HepG2 (cell line): ENCODE measurements around the gene ITIH3. TPM values are rescaled to one million over a fixed set of nuclear protein-coding genes. Genes with fewer than 3 reads are reported as not detected.

Experiments used
- ATAC-seq: fragments of 200-7000 bp; cut with Tn5 transposase; 3 replicates; pipeline ENCODE4 v1.9.1; 2020; ENCODE audit warnings: mild to moderate bottlenecking, moderate library complexity
- BruUV-seq: library from RNA; stranded (reverse); fragments of 400-500 nt; replicated peaks from 2 replicates; lab custom pipeline; 2021; lab: Mats Ljungman, UMichigan
- CTCF ChIA-PET: fragments of 300-600 bp; formaldehyde crosslinking; extraction: SDS; loops from one replicate; lab custom pipeline; 2021; ENCODE audit warnings: low total read pairs, inconsistent platforms, low intra/inter-chr PET ratio; lab: Yijun Ruan, JAX
- POLR2A ChIA-PET: fragments of 350-600 bp; sonication (Branson Sonifier 250); formaldehyde crosslinking; loops from one replicate; lab custom pipeline; 2020; ENCODE audit warnings: antibody characterized with exemption, inconsistent platforms; lab: Yijun Ruan, JAX
- DNase-seq: peaks from one replicate; pipeline ENCODE4 v3.0.0-alpha.2; 2015; ENCODE audit warnings: low spot score
- FAIRE-seq: peaks from 3 replicates; lab custom pipeline; 2011; peaks lifted over from hg19 to GRCh38; lab: Jason Lieb, UNC
- H2AFZ ChIP-seq: one replicate; pipeline ENCODE4 v1.6.1; 2011; ENCODE audit warnings: low read length, inconsistent platforms
- H3K27ac ChIP-seq: fragments of 300-600 bp; 3 replicates; pipeline ENCODE4 v1.8.0; 2011; ENCODE audit warnings: mixed run types, mild to moderate bottlenecking, mixed read lengths, low read length, inconsistent platforms; ENCODE audit not compliant: insufficient read depth; ENCODE audit errors: extremely low read length
- H3K27me3 ChIP-seq, 2 experiments: fragments of 200-600 bp in 1 of 2; 2 replicates in 1 of 2; 3 replicates in 1 of 2; pipeline versions ENCODE4 v1.6.0 to v1.8.0; 2011; ENCODE audit warnings: low read length in 2 of 2, mild to moderate bottlenecking in 2 of 2, moderate library complexity in 2 of 2, inconsistent platforms in 1 of 2; ENCODE audit not compliant: insufficient read depth in 2 of 2, control insufficient read depth in 1 of 2
- H3K36me3 ChIP-seq, 2 experiments: fragments of 200-600 bp in 1 of 2; replicated peaks in 1 of 2; 2 replicates in 1 of 2; 3 replicates in 1 of 2; pipeline versions ENCODE4 v1.5.1 to v1.8.0; 2011; ENCODE audit warnings: low read length in 2 of 2, inconsistent platforms in 1 of 2; ENCODE audit not compliant: insufficient read depth in 2 of 2, control insufficient read depth in 1 of 2
- H3K4me1 ChIP-seq: 2 replicates; pipeline ENCODE4 v1.5.1; 2012; ENCODE audit warnings: low read length, inconsistent platforms; ENCODE audit not compliant: insufficient read depth
- H3K4me2 ChIP-seq: 2 replicates; pipeline ENCODE4 v1.6.0; 2011; ENCODE audit warnings: low read depth, low read length, inconsistent platforms
- H3K4me3 ChIP-seq, 3 experiments: fragments of 200-600 bp in 1 of 3; sonication (generic), shearing (Covaris generic) in 1 of 3; replicated peaks in 1 of 3; 2 replicates each; pipeline ENCODE4 v1.5.1; 2011 to 2016; ENCODE audit warnings: low read length in 3 of 3, inconsistent platforms in 2 of 3, low read depth in 2 of 3, mild to moderate bottlenecking in 2 of 3, control low read depth in 1 of 3, mixed read lengths in 1 of 3; ENCODE audit not compliant: insufficient read depth in 1 of 3
- H3K79me2 ChIP-seq: one replicate; pipeline ENCODE4 v1.6.1; 2011; ENCODE audit warnings: low read length, inconsistent platforms; ENCODE audit not compliant: insufficient read depth
- H3K9ac ChIP-seq: 2 replicates; pipeline ENCODE4 v1.6.0; 2011; ENCODE audit warnings: mild to moderate bottlenecking, low read depth, low read length, inconsistent platforms; ENCODE audit not compliant: insufficient read depth
- H3K9me3 ChIP-seq: 2 replicates; pipeline ENCODE4 v1.5.1; 2012; ENCODE audit warnings: mild to moderate bottlenecking, low read length
- H4K20me1 ChIP-seq: 2 replicates; pipeline ENCODE4 v1.6.0; 2011; ENCODE audit warnings: inconsistent platforms, mild to moderate bottlenecking, low read length, moderate library complexity; ENCODE audit not compliant: insufficient read depth
- ATF7-NPFF ChIP-seq: sonication (generic); formaldehyde crosslinking; IDR thresholded peaks from 2 replicates; pipeline ENCODE4 v1.8.1; 2023; ENCODE audit warnings: mild to moderate bottlenecking, low read depth, missing genetic modification reagents, moderate library complexity
- ELK4 ChIP-seq: sonication (generic); formaldehyde crosslinking; IDR thresholded peaks from 2 replicates; pipeline ENCODE4 v1.9.0; 2021; ENCODE audit warnings: missing genetic modification reagents, borderline replicate concordance
- JUN ChIP-seq: sonication (generic); formaldehyde crosslinking; IDR thresholded peaks from 2 replicates; pipeline ENCODE4 v1.4.0; 2020; ENCODE audit warnings: mild to moderate bottlenecking, missing genetic modification reagents
- KDM5B ChIP-seq: sonication (generic); formaldehyde crosslinking; IDR thresholded peaks from 2 replicates; pipeline ENCODE4 v1.4.0; 2020; ENCODE audit warnings: missing genetic modification reagents, mild to moderate bottlenecking, borderline replicate concordance
- MAFK ChIP-seq, 2 experiments: IDR thresholded peaks in 1 of 2; conservative IDR thresholded peaks in 1 of 2; 2 replicates each; pipeline ENCODE4 v1.6.1; 2011; ENCODE audit warnings: improper control_type of control experiment in 2 of 2, low read length in 2 of 2
- PAXIP1 ChIP-seq: sonication (generic); formaldehyde crosslinking; conservative IDR thresholded peaks from 2 replicates; pipeline ENCODE4 v1.4.0; 2020; ENCODE audit warnings: mild to moderate bottlenecking, missing genetic modification reagents, moderate library complexity
- SAP130 ChIP-seq: IDR thresholded peaks from 2 replicates; pipeline ENCODE4 v1.6.1; 2016; ENCODE audit warnings: low read depth
- SMARCC2 ChIP-seq: fragments of 450-650 bp; IDR thresholded peaks from 2 replicates; pipeline ENCODE4 v1.6.1; 2017; ENCODE audit warnings: antibody characterized with exemption, mild to moderate bottlenecking
- SMC3 ChIP-seq: IDR thresholded peaks from 2 replicates; pipeline ENCODE4 v1.6.1; 2011; ENCODE audit warnings: low read length, improper control_type of control experiment
- SRSF1 ChIP-seq: fragments of 200-400 bp; formaldehyde crosslinking; optimal IDR thresholded peaks from 2 replicates; pipeline ENCODE3; 2017; ENCODE audit warnings: mild to moderate bottlenecking, low read depth, low read length, moderate library complexity
- ZNF207 ChIP-seq: fragments of 450-650 bp; IDR thresholded peaks from 2 replicates; pipeline ENCODE4 v1.6.1; 2016; ENCODE audit warnings: antibody characterized with exemption, borderline replicate concordance
- WGBS: methylation state at CpG from one replicate; pipeline ENCODE4 v1.1.6; 2017; ENCODE audit warnings: low lambda C conversion rate; 5-methylcytosine and 5-hydroxymethylcytosine counted together
- in situ Hi-C: cut with HindIII; loops from 2 replicates; pipeline ENCODE4 v1.10.0; 2017; ENCODE audit warnings: low pct_unique_long_range_greater_than_20kb; ENCODE audit not compliant: extremely low pct_ligation_motif_present
- intact Hi-C: fragments of 100-400 bp; cut with micrococcal nuclease; formaldehyde crosslinking; loops from one replicate; pipeline ENCODE4 v1.10.0; 2022; ENCODE audit not compliant: unreplicated experiment
- polyA plus RNA-seq, 8 experiments: library from polyadenylated mRNA; depleted of rRNA in 3 of 8; stranded (reverse) in 7 of 8; unstranded in 1 of 8; fragments of >200 nt; fragmentation: Illumina TruSeq in 4 of 8; extraction: Trizol in 4 of 8; gene quantifications; 2 replicates each; pipeline versions ENCODE4 v1.2.1 to v1.2.3, GENCODE V29; 2011 to 2016; ENCODE audit warnings: low read depth in 4 of 8, missing spikeins in 1 of 8, mixed read lengths in 1 of 8; ENCODE audit not compliant: insufficient read depth in 1 of 8
- total RNA-seq, 5 experiments: library from RNA; depleted of rRNA; stranded (reverse); fragments of >200 nt; fragmentation: Illumina TruSeq; extraction: Trizol; gene quantifications; 2 replicates each; pipeline ENCODE4 v1.2.3, GENCODE V29; 2016; ENCODE audit warnings: low read depth in 1 of 5
- TF ChIP-seq, protein P1 (sequence below), 2 experiments: sonication (generic) in 1 of 2; formaldehyde crosslinking in 1 of 2; IDR thresholded peaks; 2 replicates each; pipeline versions ENCODE4 v1.4.0 to v1.6.1; 2016 to 2020; ENCODE audit warnings: borderline replicate concordance in 1 of 2, low read depth in 1 of 2, mild to moderate bottlenecking in 1 of 2, missing genetic modification reagents in 1 of 2

The ITIH3 gene
- total and polyA plus RNA-seq, 2 of the 13 experiments (the other 11 are each of a cell fraction or from before 2014, with no cell fraction given): 105 to 632 TPM

DNA sequence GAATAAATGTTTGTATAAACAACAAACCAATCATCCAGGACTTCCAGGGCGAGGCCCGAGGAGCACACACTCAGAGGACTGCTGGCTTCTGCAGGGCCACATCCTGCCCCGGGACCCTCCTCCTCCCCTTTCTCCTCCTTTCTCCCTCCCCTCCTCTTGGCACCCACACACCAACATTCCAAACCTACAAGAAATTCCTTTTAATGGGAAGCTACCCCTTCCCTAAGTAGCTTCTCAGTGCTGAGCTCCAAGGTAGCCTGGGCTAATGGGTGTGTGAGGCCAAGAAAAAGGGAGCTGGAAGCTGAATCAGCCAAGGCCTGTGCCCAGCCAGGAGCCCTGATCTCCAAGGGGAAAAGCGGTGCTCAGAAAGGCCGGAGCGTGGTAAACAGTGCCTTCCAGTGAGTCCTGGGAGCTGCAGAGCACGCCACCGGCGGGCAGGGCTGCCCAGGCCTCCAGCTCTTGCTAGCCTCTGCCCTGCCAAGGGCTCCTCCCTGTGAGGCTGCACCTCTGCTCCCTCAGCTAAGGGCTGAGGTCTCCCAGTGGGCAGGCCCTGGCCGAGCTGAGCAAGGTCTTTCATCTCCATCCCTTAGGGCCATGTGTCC, 3.9 kb downstream of the ITIH3 start (continued):
- no peak for TF ChIP-seq PAXIP1 (CRISPR knock-in tag)
- no peak for TF ChIP-seq ELK4 (CRISPR knock-in tag)
- 0 out of 2 replicates have a peak, but pooled peaks have one; percentile 23 for TF ChIP-seq ATF7-NPFF

- CTCF ChIA-PET: interaction anchor here (1.3 to 2.2 kb wide), 2 partner anchors 51 to 56 kb away, joined by 3 to 29 read pairs; no protein-coding TSS in a partner anchor
- TF ChIP-seq ZNF207 (no peak), MAFK (conservative IDR thresholded peaks at IDR 0.05 in 1 of 2, IDR thresholded peaks at IDR 0.05 in 1 of 2; ENCODE audit: low read length in 2 of 2) (no peak), SMC3 (peak; percentile 66), KDM5B (CRISPR knock-in tag) (peak; percentile 45; the same call in 1 of the 2 replicates), JUN (CRISPR knock-in tag) (no peak), SAP130 (peak; percentile 23; the same call in 1 of the 2 replicates), SMARCC2 (no peak), SRSF1 (no peak)
- TF ChIP-seq, protein P1, sequence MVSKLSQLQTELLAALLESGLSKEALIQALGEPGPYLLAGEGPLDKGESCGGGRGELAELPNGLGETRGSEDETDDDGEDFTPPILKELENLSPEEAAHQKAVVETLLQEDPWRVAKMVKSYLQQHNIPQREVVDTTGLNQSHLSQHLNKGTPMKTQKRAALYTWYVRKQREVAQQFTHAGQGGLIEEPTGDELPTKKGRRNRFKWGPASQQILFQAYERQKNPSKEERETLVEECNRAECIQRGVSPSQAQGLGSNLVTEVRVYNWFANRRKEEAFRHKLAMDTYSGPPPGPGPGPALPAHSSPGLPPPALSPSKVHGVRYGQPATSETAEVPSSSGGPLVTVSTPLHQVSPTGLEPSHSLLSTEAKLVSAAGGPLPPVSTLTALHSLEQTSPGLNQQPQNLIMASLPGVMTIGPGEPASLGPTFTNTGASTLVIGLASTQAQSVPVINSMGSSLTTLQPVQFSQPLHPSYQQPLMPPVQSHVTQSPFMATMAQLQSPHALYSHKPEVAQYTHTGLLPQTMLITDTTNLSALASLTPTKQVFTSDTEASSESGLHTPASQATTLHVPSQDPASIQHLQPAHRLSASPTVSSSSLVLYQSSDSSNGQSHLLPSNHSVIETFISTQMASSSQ (IDR thresholded peaks at IDR 0.05; ENCODE audit: low read depth): no peak
- TF ChIP-seq, protein P1 (CRISPR knock-in tag; IDR thresholded peaks at IDR 0.05; ENCODE audit: borderline replicate concordance): no peak
Measured at GRCh38 chr3:52798978-52799476, 4.4 kb downstream of the ITIH3 start.

More at GRCh38 chr3:52798978-52799476, 4.4 kb downstream of the ITIH3 start:
- Histone ChIP-seq H3K4me1 (peaks cover 51% of the 10 kb centered on the region), H3K79me2 (peaks cover 4% of the 10 kb centered on the region), H3K27me3 (no peaks in the 10 kb centered on the region), H3K4me3 (no peak overlapping the region), H2AFZ (no peak overlapping the region), H3K9me3 (no peaks in the 10 kb centered on the region), H3K36me3 (peaks cover 32 to 63% of the 10 kb centered on the region in 2 experiments), H3K9ac (no peak overlapping the region), H3K27ac (no peak overlapping the region), H4K20me1 (no peaks in the 10 kb centered on the region), H3K4me2 (no peak overlapping the region)
- intact Hi-C loops: loop anchor here (1.0 kb wide), 1 partner anchor 57 kb away; no protein-coding TSS in a partner anchor
- POLR2A ChIA-PET: interaction anchor here (0.6 to 10.9 kb wide), 9 partner anchors 9 to 94 kb away, joined by 3 to 466 read pairs (median 5); partner anchors contain the start of genes ITIH1 and NEK4
- peak; percentile 77 for FAIRE-seq
- BruUV-seq: no TSS peak
- peak; percentile 45 for ATAC-seq
- in situ Hi-C loops: no loop called here
- WGBS: 53% methylated on average over 7 of the region's 14 CpGs
- DNase-seq: peak; percentile 41
